ENCODE measurements around the gene ERAL1.

GRCh38 chr17:28882154-28882895 is 27.5 kb downstream of the ERAL1 start:
- TF ChIP-seq, protein P1, sequence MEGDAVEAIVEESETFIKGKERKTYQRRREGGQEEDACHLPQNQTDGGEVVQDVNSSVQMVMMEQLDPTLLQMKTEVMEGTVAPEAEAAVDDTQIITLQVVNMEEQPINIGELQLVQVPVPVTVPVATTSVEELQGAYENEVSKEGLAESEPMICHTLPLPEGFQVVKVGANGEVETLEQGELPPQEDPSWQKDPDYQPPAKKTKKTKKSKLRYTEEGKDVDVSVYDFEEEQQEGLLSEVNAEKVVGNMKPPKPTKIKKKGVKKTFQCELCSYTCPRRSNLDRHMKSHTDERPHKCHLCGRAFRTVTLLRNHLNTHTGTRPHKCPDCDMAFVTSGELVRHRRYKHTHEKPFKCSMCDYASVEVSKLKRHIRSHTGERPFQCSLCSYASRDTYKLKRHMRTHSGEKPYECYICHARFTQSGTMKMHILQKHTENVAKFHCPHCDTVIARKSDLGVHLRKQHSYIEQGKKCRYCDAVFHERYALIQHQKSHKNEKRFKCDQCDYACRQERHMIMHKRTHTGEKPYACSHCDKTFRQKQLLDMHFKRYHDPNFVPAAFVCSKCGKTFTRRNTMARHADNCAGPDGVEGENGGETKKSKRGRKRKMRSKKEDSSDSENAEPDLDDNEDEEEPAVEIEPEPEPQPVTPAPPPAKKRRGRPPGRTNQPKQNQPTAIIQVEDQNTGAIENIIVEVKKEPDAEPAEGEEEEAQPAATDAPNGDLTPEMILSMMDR (IDR thresholded peaks at IDR 0.05), result no peak
- TF ChIP-seq EZH2 (IDR thresholded peaks at IDR 0.05) (no peak), EZH2phosphoT487 (IDR thresholded peaks at IDR 0.05) (no peak)

Data from neural progenitor cell (in vitro differentiated cells).